GM21717 (cell line): Measurements from ENCODE around the gene PLAAT5.
"Not testable (repeated sequence)": the region's sequence is repeated elsewhere in the genome, so short reads cannot be mapped to it uniquely, and the experiment has no call there.

ENCODE experiments used
- ATAC-seq: cut with Tn5 transposase; IDR thresholded peaks from one replicate; pipeline ENCODE4 v1.9.1; 2021; ENCODE audit warnings: mild to moderate bottlenecking, moderate library complexity; ENCODE audit not compliant: unreplicated experiment

Gene PLAAT5

GRCh38 chr11:63489879-63490278 is 1.1 kb downstream of the PLAAT5 start:
- ATAC-seq = no peak

- no peak for ATAC-seq
Measured at GRCh38 chr11:63488789-63489188, 2.2 kb downstream of the PLAAT5 start.

GRCh38 chr11:63485777-63486176 is 5.2 kb downstream of the PLAAT5 start:
- no peak for ATAC-seq

DNA sequence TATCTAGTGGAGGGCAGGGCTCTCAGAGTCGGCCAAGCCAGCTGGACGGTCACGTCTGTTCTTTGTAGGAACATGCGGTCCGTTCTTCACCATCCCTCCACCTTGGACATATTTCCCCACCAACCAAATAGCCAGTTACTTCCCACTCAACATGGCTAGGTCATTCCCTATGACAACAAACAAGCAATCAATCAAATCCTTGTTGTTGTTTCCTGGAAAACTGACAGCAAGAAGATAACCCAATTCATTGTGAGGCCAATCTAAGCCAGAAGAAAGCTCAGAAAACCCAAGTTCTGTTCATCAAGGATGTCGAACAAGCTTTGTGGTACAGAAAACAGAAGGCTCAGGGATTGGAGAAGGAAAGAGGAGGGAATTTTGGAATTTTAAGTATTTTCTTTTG is 10.9 kb downstream of the PLAAT5 start:
- no peak for ATAC-seq

- no peak for ATAC-seq
Measured at GRCh38 chr11:63478896-63479295, 12.1 kb downstream of the PLAAT5 start.

GRCh38 chr11:63476618-63477017 is 14.3 kb downstream of the PLAAT5 start:
- no peak for ATAC-seq

GRCh38 chr11:63472372-63472771 is 18.6 kb downstream of the PLAAT5 start:
- no peak for ATAC-seq

GRCh38 chr11:63470311-63470710 is 20.7 kb downstream of the PLAAT5 start:
- no peak for ATAC-seq

GRCh38 chr11:63462137-63462536 is 28.8 kb downstream of the PLAAT5 start:
- ATAC-seq = no peak

GRCh38 chr11:63459586-63459985 is 31.4 kb downstream of the PLAAT5 start:
- no peak for ATAC-seq

DNA sequence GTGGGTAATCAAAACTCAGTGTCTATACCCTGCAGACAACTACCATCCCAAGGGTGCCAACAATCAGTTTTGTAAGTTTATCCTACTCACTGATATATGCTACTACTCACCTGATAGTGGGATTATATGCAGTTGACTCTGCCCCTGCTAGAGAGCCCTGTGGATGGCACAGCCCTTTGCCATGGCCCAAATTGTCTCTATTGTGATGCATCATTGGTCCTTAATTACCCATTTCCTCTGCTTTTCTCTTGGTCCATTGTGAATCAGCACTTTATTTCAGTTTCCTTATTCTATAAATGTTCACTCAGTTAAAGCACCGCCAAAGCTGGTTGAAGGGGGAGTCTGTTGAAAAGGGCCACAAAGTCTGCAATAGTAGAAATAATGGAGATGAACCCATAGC is 42.3 kb downstream of the PLAAT5 start:
- no peak for ATAC-seq

DNA sequence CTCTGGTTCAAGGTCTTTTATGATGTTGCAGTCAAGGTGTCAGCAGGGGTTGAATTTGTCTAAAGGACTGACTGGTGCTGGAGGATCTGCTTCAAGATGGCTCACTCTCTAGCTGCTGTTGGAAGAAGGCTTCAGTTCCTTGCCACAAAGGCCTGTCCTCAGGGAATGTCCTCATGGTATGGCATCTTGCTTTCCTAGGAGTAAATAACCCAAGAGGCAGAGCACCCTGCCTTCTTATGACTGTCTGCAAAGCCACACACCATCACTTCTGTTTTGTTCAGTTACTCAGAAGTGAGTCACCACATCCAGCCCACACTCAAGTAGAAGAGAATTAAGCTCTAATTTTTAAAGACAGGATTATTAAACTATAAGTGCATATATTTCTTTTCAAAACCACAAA is 45.2 kb downstream of the PLAAT5 start:
- ATAC-seq = no peak

DNA sequence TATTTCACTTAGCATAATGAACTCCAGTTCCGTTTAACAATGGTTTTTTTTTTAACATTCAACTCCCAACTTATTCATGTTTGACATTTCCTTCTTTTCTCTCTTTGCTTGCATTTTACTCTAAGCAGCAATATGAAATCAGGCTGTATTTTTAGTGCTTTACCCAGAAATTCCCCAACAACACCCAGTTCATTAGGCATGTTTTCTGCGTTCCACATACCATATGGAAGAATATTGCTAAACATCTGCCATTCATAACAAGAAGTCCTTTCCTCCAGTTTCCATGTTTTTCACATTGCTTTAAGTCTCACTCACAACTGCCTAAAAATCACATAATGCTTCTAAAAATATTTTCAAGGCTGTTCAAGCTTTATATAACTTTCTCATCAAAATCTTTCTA is 45.8 kb downstream of the PLAAT5 start:
- no peak for ATAC-seq

DNA sequence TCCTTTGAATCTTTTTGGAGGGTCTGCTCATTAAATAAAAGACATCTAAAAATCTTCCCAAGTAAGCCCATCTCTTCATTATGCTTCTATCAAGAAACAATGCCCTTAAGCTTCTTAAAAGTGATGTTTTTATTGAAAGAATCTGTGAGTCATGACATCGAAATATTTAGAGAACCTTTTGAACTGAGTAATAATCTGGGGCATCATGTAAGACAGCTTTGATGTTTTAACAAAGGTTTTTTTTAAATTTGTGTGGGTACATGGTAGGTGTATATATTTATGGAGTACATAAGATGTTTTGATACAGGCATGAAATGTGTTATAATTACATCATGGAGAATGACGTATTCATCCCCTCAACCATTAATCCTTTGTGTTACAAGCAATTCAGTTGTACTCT is 46.8 kb downstream of the PLAAT5 start:
- ATAC-seq = no peak

DNA sequence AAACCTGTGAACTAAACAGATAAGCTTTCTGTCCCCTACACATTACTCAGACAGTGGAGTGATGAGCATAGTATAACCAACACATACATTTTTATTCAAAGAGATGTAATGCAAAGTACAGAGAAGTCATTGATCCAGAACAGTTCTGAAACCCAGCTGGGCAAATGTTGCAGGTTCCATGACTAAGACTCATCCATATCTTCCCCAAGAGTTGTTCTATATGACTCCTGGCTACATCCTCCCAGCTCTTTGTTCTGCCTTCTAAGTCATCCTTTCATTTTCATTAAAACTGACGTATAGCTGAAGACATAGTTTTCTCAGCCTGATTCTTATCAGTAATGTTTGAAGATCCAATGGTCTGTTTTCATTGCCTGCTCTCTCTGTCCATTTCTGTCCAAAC is 47.3 kb downstream of the PLAAT5 start:
- no peak for ATAC-seq

DNA sequence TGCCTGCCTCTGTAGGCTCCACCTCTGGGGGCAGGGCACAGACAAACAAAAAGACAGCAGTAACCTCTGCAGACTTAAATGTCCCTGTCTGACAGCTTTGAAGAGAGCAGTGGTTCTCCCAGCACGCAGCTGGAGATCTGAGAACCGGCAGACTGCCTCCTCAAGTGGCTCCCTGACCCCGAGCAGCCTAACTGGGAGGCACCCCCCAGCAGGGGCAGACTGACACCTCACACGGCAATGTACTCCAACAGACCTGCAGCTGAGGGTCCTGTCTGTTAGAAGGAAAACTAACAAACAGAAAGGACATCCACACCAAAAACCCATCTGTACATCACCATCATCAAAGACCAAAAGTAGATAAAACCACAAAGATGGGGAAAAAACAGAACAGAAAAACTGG is 55.1 kb downstream of the PLAAT5 start:
- ATAC-seq = not testable (repeated sequence)

DNA sequence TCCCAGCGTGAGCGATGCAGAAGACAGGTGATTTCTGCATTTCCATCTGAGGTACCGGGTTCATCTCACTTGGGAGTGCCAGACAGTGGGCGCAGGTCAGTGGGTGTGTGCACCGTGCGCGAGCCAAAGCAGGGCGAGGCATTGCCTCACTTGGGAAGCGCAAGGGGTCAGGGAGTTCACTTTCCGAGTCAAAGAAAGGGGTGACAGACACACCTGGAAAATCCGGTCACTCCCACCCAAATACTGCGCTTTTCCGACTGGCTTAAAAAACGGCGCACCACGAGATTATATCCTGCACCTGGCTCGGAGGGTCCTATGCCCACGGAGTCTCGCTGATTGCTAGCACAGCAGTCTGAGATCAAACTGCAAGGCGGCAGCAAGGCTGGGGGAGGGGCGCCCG is 55.6 kb downstream of the PLAAT5 start:
- not testable (repeated sequence) for ATAC-seq

DNA sequence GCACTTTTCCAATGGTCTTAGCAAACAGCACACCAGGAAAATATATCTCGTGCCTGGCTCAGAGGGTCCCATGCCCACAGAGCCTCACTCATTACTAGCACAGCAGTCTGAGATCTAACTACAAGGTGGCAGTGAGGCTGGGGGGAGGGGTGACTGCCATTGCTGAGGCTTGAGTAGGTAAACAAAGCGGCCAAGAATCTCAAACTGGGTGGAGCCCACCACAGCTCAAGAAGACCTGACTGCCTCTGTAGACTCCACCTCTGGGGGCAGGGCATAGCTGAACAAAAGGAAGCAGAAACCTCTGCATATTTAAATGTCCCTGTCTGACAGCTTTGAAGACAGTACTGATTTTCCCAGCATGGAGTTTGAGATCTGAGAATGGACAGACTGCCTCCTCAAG is 60.2 kb downstream of the PLAAT5 start:
- ATAC-seq = not testable (repeated sequence)

GRCh38 chr11:63427971-63428508 is 62.9 kb downstream of the PLAAT5 start:
- no peak for ATAC-seq

DNA sequence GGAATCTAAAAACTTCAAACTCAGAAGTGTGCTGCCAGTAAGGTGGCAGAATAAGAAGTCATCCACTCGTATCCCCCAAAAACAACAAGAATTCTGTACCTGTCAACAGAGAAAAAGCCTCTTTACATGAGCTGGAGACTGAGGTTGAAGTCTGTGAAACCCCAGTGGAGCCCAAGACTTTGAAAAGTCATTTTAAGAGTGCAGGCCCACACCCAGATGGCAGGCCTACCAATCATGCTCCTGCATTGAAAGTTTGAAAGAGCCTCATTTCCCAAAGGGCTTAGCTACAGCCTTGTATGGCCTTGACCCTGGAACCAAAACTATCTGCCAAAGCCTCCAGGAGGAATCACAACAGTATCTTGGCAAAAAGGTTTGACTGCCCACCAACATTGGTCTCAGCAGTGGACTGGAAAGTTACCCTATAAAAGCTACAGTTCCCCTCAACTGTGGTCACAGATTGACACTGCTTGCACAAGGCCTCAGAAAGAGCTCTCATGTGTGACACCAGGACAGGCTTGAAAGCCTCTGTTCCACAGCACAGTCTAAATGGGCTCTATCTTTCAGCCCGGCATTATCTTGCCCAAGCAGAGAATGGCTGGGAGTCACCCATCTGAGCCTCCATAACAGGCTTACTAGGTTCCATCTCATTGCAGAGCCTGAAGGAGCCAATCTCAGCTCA is 73.7 kb downstream of the PLAAT5 start:
- ATAC-seq = no peak
